ENCODE results near the gene TOMM20. TPM values are rescaled to one million over a fixed set of nuclear protein-coding genes. Genes with fewer than 3 reads are reported as not detected.

Gene TOMM20
- total RNA-seq, 1 experiment from 2014 or later, result 184 TPM

DNA sequence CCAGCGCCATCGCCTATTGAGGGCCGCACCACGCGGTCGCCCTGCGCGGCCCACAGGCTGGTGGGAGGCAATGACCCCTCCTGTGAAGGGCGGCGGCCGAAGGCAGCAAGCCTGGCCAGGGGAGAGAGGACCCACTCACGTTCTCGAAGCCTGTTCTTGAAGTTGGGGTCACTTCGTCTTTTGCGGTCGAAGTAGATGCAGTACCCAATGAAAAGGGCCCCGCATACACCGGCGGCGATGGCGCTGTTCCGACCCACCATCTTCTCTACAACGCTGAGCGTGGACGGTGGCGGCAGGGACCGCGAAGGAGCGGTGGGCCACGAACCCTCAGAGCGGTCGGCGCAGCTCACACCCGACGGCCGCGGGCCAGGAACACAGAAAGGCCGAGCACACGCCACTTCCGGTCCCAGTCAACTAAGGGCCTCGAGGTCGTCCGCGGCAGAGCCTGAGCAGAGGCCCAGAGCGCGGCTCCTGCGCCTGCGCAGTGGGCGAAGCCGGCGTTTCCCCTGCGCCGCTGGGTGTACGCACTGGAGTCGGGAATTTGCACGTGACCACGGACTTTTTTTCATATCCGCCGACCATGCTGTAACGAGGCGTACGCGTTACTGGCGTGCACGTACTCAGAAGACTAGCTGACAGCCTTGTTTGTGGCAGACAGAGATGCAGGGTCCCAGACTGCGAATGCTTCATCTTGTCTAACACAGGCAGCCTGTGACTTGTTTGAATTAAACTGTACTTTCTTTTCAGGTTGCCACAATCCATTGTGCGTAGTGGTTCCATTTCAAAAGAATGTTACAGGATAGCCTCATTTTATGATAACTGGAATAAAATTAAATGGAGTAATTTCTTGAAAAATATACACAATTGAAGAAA lies at the start of gene TOMM20 (continued):
- TF ChIP-seq ZNF121 (CRISPR knock-in tag; IDR thresholded peaks at IDR 0.05) (no peak), TP53 (CRISPR knock-in tag; IDR thresholded peaks at IDR 0.05) (no peak), SMAD4 (CRISPR knock-in tag; IDR thresholded peaks at IDR 0.05) (0 out of 2 replicates have a peak, but pooled peaks have one; percentile 14), ETV6 (CRISPR knock-in tag; IDR thresholded peaks at IDR 0.05) (no peak), NR1H2 (CRISPR knock-in tag; IDR thresholded peaks at IDR 0.05) (no peak), IRF1 (CRISPR knock-in tag; IDR thresholded peaks at IDR 0.05) (peak; percentile 67), FOXP1 (CRISPR knock-in tag; IDR thresholded peaks at IDR 0.05; ENCODE audit: borderline replicate concordance) (peak; percentile 72; the same call in 1 of the 2 replicates), ZNF396 (CRISPR knock-in tag; IDR thresholded peaks at IDR 0.05; ENCODE audit: borderline replicate concordance) (no peak), ZNF532 (CRISPR knock-in tag; IDR thresholded peaks at IDR 0.05; ENCODE audit: borderline replicate concordance) (no peak), MLX (CRISPR knock-in tag; IDR thresholded peaks at IDR 0.05) (no peak), ELF4 (CRISPR knock-in tag; IDR thresholded peaks at IDR 0.05; ENCODE audit: low read depth) (no peak)
- TF ChIP-seq, protein P1, sequence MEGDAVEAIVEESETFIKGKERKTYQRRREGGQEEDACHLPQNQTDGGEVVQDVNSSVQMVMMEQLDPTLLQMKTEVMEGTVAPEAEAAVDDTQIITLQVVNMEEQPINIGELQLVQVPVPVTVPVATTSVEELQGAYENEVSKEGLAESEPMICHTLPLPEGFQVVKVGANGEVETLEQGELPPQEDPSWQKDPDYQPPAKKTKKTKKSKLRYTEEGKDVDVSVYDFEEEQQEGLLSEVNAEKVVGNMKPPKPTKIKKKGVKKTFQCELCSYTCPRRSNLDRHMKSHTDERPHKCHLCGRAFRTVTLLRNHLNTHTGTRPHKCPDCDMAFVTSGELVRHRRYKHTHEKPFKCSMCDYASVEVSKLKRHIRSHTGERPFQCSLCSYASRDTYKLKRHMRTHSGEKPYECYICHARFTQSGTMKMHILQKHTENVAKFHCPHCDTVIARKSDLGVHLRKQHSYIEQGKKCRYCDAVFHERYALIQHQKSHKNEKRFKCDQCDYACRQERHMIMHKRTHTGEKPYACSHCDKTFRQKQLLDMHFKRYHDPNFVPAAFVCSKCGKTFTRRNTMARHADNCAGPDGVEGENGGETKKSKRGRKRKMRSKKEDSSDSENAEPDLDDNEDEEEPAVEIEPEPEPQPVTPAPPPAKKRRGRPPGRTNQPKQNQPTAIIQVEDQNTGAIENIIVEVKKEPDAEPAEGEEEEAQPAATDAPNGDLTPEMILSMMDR (IDR thresholded peaks at IDR 0.05), result no peak
- TF ChIP-seq, protein P2, sequence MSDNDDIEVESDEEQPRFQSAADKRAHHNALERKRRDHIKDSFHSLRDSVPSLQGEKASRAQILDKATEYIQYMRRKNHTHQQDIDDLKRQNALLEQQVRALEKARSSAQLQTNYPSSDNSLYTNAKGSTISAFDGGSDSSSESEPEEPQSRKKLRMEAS (CRISPR knock-in tag; IDR thresholded peaks at IDR 0.05), result peak; percentile 97
- TF ChIP-seq, protein P3, sequence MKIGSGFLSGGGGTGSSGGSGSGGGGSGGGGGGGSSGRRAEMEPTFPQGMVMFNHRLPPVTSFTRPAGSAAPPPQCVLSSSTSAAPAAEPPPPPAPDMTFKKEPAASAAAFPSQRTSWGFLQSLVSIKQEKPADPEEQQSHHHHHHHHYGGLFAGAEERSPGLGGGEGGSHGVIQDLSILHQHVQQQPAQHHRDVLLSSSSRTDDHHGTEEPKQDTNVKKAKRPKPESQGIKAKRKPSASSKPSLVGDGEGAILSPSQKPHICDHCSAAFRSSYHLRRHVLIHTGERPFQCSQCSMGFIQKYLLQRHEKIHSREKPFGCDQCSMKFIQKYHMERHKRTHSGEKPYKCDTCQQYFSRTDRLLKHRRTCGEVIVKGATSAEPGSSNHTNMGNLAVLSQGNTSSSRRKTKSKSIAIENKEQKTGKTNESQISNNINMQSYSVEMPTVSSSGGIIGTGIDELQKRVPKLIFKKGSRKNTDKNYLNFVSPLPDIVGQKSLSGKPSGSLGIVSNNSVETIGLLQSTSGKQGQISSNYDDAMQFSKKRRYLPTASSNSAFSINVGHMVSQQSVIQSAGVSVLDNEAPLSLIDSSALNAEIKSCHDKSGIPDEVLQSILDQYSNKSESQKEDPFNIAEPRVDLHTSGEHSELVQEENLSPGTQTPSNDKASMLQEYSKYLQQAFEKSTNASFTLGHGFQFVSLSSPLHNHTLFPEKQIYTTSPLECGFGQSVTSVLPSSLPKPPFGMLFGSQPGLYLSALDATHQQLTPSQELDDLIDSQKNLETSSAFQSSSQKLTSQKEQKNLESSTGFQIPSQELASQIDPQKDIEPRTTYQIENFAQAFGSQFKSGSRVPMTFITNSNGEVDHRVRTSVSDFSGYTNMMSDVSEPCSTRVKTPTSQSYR (CRISPR knock-in tag; IDR thresholded peaks at IDR 0.05), result no peak
- TF ChIP-seq, protein P4, sequence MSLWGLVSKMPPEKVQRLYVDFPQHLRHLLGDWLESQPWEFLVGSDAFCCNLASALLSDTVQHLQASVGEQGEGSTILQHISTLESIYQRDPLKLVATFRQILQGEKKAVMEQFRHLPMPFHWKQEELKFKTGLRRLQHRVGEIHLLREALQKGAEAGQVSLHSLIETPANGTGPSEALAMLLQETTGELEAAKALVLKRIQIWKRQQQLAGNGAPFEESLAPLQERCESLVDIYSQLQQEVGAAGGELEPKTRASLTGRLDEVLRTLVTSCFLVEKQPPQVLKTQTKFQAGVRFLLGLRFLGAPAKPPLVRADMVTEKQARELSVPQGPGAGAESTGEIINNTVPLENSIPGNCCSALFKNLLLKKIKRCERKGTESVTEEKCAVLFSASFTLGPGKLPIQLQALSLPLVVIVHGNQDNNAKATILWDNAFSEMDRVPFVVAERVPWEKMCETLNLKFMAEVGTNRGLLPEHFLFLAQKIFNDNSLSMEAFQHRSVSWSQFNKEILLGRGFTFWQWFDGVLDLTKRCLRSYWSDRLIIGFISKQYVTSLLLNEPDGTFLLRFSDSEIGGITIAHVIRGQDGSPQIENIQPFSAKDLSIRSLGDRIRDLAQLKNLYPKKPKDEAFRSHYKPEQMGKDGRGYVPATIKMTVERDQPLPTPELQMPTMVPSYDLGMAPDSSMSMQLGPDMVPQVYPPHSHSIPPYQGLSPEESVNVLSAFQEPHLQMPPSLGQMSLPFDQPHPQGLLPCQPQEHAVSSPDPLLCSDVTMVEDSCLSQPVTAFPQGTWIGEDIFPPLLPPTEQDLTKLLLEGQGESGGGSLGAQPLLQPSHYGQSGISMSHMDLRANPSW (CRISPR knock-in tag; conservative IDR thresholded peaks at IDR 0.05; ENCODE audit: low read depth), result no peak
- TF ChIP-seq, protein P5, sequence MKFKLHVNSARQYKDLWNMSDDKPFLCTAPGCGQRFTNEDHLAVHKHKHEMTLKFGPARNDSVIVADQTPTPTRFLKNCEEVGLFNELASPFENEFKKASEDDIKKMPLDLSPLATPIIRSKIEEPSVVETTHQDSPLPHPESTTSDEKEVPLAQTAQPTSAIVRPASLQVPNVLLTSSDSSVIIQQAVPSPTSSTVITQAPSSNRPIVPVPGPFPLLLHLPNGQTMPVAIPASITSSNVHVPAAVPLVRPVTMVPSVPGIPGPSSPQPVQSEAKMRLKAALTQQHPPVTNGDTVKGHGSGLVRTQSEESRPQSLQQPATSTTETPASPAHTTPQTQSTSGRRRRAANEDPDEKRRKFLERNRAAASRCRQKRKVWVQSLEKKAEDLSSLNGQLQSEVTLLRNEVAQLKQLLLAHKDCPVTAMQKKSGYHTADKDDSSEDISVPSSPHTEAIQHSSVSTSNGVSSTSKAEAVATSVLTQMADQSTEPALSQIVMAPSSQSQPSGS (CRISPR knock-in tag; IDR thresholded peaks at IDR 0.05; ENCODE audit: borderline replicate concordance, low read depth), result no peak
- TF ChIP-seq, protein P6, sequence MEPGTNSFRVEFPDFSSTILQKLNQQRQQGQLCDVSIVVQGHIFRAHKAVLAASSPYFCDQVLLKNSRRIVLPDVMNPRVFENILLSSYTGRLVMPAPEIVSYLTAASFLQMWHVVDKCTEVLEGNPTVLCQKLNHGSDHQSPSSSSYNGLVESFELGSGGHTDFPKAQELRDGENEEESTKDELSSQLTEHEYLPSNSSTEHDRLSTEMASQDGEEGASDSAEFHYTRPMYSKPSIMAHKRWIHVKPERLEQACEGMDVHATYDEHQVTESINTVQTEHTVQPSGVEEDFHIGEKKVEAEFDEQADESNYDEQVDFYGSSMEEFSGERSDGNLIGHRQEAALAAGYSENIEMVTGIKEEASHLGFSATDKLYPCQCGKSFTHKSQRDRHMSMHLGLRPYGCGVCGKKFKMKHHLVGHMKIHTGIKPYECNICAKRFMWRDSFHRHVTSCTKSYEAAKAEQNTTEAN (CRISPR knock-in tag; IDR thresholded peaks at IDR 0.05), result 0 out of 2 replicates have a peak, but pooled peaks have one; percentile 57
